Erythroblast (primary cell): Measurements from ENCODE around the gene MAP3K5.

Source experiments
- DNase-seq, 2 experiments: peaks; one replicate each; lab custom pipeline; 2025; lab: John Stamatoyannopoulos, UW
- GATA1 ChIP-seq: IDR thresholded peaks from 2 replicates; pipeline ENCODE4 v1.6.1; 2011; ENCODE audit warnings: low read depth, mild to moderate bottlenecking, control low read depth, low read length, moderate library complexity
- POLR2A ChIP-seq: IDR thresholded peaks from 2 replicates; pipeline ENCODE4 v1.6.1; 2011; ENCODE audit warnings: mild to moderate bottlenecking, low read length

The MAP3K5 gene

GRCh38 chr6:136738692-136739057, 53.6 kb downstream of the MAP3K5 start:
- no peak for DNase-seq
- no peak for TF ChIP-seq POLR2A
- TF ChIP-seq GATA1 = no peak

GRCh38 chr6:136737871-136738691, 54.2 kb downstream of the MAP3K5 start:
- peak; percentile 33 to 41 for DNase-seq
- no peak for TF ChIP-seq POLR2A

- DNase-seq = peak; percentile 41 to 49
- TF ChIP-seq POLR2A = no peak
- no peak for TF ChIP-seq GATA1
Measured at GRCh38 chr6:136737374-136737844, 54.9 kb downstream of the MAP3K5 start.

- DNase-seq = no peak
- no peak for TF ChIP-seq GATA1
- no peak for TF ChIP-seq POLR2A
Measured at GRCh38 chr6:136736281-136736960, 55.9 kb downstream of the MAP3K5 start.

- TF ChIP-seq POLR2A = no peak
- no peak for TF ChIP-seq GATA1
- no peak for DNase-seq
Measured at GRCh38 chr6:136734977-136735376, 57.3 kb downstream of the MAP3K5 start.

GRCh38 chr6:136732889-136733288, 59.4 kb downstream of the MAP3K5 start:
- no peak for DNase-seq
- TF ChIP-seq GATA1 (no peak), POLR2A (no peak)

GRCh38 chr6:136729832-136730231, 62.4 kb downstream of the MAP3K5 start:
- DNase-seq = no peak
- TF ChIP-seq POLR2A (no peak), GATA1 (no peak)

GRCh38 chr6:136728976-136729515, 63.2 kb downstream of the MAP3K5 start:
- DNase-seq = no peak
- TF ChIP-seq GATA1 (no peak), POLR2A (no peak)

GRCh38 chr6:136728033-136728939, 64.0 kb downstream of the MAP3K5 start:
- DNase-seq = no peak
- TF ChIP-seq GATA1 (no peak), POLR2A (no peak)

- no peak for DNase-seq
- TF ChIP-seq GATA1 (no peak), POLR2A (no peak)
Measured at GRCh38 chr6:136726837-136727557, 65.3 kb downstream of the MAP3K5 start.

- no peak for DNase-seq
- TF ChIP-seq POLR2A (no peak), GATA1 (no peak)
Measured at GRCh38 chr6:136725124-136725523, 67.2 kb downstream of the MAP3K5 start.

- no peak for TF ChIP-seq GATA1
- TF ChIP-seq POLR2A = no peak
- DNase-seq = no peak
Measured at GRCh38 chr6:136723780-136724179, 68.5 kb downstream of the MAP3K5 start.

GRCh38 chr6:136721467-136721866, 70.8 kb downstream of the MAP3K5 start:
- no peak for DNase-seq
- TF ChIP-seq GATA1 (no peak), POLR2A (no peak)
